Body of pancreas (tissue), 4 donors: ENCODE results near the gene UFSP2.

ENCODE experiments used
- CTCF ChIP-seq, 7 experiments: fragments of 450-650 bp in 4 of 7; fragments of 200-600 bp in 3 of 7; sonication (generic) in 3 of 7; IDR thresholded peaks; one replicate each; pipeline ENCODE4 v1.5.1; 2016 to 2019; ENCODE audit warnings: antibody characterized with exemption in 7 of 7
- POLR2A ChIP-seq, 3 donors: fragments of 450-650 bp; IDR thresholded peaks; one replicate each; pipeline ENCODE4 v1.6.1; 2016; ENCODE audit warnings: antibody characterized with exemption in 3 of 3, mild to moderate bottlenecking in 2 of 3

GRCh38 chr4:185384061-185384460 lies 41.7 kb downstream of the UFSP2 start:
- TF ChIP-seq CTCF (IDR thresholded peaks at IDR 0.05) = no peak
- no peak for TF ChIP-seq POLR2A (IDR thresholded peaks at IDR 0.05)
